ENCODE measurements around the gene CREG1.
"Not testable (repeated sequence)": the region's sequence is repeated elsewhere in the genome, so short reads cannot be mapped to it uniquely, and the experiment has no call there.

GRCh38 chr1:167555072-167555471, 1.5 kb upstream of the CREG1 start:
- TF ChIP-seq ETV6 (CRISPR knock-in tag; IDR thresholded peaks at IDR 0.05); CREB1 (CRISPR knock-in tag; IDR thresholded peaks at IDR 0.05); HMGA2 (CRISPR knock-in tag; IDR thresholded peaks at IDR 0.05); ATF3 (CRISPR knock-in tag; conservative IDR thresholded peaks at IDR 0.05): not testable (repeated sequence)
